ENCODE results near the gene SLIT3.

DNA sequence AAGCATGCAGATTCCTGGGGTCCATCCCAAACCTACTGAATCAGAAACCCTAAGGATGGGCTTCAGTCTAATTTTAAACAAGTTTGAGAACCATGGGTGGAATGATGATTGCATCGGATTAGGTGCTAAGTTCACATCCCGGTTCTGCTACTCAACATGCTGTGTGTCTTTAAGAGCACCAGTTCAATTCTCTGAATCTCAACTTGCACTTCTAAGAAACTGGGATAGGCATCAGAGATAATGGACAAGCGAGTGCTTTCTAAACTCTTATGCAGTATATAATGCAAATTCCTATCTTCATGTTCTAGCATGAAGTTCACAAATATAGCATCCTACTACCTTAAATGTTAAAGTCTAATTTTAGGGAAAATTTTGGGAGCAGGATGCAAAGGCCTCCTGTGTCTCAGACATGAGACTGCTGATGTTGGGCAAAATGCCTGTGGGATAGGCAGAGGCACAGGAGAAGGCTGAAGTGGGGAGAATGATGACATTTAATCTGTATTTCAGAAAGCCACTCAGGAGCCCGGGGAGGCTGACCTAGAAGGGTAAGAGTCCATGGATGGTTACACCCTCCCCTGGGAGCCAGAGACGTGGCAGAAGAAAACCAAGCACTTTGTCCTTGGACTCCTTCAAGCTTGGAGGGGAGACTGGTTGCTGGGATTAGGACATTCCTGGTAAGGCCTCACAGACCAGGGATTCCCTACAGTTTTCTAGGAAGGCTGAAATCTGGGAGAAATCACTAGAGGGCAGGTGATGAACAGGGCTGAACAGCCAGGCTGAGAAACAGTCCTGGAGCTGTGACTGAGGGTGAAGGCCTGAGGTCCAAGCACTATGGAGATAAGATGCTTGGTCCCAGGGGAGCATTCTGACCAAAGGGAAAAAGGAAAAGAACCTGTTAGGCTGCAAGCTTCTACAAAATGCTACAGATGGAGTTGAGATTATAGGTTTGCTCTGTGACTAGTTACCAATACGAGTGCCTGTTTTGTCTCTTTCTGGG lies 409.8 kb downstream of the SLIT3 start:
- TF ChIP-seq, protein P1, sequence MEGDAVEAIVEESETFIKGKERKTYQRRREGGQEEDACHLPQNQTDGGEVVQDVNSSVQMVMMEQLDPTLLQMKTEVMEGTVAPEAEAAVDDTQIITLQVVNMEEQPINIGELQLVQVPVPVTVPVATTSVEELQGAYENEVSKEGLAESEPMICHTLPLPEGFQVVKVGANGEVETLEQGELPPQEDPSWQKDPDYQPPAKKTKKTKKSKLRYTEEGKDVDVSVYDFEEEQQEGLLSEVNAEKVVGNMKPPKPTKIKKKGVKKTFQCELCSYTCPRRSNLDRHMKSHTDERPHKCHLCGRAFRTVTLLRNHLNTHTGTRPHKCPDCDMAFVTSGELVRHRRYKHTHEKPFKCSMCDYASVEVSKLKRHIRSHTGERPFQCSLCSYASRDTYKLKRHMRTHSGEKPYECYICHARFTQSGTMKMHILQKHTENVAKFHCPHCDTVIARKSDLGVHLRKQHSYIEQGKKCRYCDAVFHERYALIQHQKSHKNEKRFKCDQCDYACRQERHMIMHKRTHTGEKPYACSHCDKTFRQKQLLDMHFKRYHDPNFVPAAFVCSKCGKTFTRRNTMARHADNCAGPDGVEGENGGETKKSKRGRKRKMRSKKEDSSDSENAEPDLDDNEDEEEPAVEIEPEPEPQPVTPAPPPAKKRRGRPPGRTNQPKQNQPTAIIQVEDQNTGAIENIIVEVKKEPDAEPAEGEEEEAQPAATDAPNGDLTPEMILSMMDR (IDR thresholded peaks at IDR 0.05; ENCODE audit: low read depth, low read length, poor library complexity, severe bottlenecking) = no peak
- TF ChIP-seq EZH2phosphoT487 (IDR thresholded peaks at IDR 0.05; ENCODE audit: borderline replicate concordance, low read length) = no peak

Data from DOHH2 (cell line).